Hepatocyte (in vitro differentiated cells): ENCODE measurements around the gene KIF6.

Experiments
- CTCF ChIP-seq: fragments of 200-600 bp; sonication (generic); IDR thresholded peaks from 2 replicates; pipeline ENCODE4 v1.5.1; 2016; ENCODE audit warnings: antibody characterized with exemption, mild to moderate bottlenecking; ENCODE audit not compliant: poor library complexity
- EZH2 ChIP-seq: fragments of 200-600 bp; sonication (generic); IDR thresholded peaks from 2 replicates; pipeline ENCODE4 v1.6.1; 2016; ENCODE audit warnings: antibody characterized with exemption, mild to moderate bottlenecking, borderline replicate concordance

- TF ChIP-seq CTCF = no peak
- no peak for TF ChIP-seq EZH2
Measured at GRCh38 chr6:39453956-39454524, 271.2 kb downstream of the KIF6 start.
